GM12892 (cell line): Measurements from ENCODE around the gene XCR1.

Source experiments
- DNase-seq: peaks from one replicate; pipeline ENCODE4 v3.0.0; 2011; ENCODE audit not compliant: insufficient read length
- FAIRE-seq: peaks from 2 replicates; lab custom pipeline; 2011; peaks lifted over from hg19 to GRCh38; lab: Jason Lieb, UNC
- POLR2A ChIP-seq: IDR thresholded peaks from 2 replicates; pipeline ENCODE4 v1.6.1; 2011; ENCODE audit warnings: low read depth, low read length, control low read depth
- POLR2AphosphoS5 ChIP-seq: IDR thresholded peaks from 2 replicates; pipeline ENCODE4 v1.6.1; 2011; ENCODE audit warnings: low read depth, low read length, control low read depth
- TAF1 ChIP-seq: IDR thresholded peaks from 2 replicates; pipeline ENCODE4 v1.6.1; 2011; ENCODE audit warnings: low read depth, mild to moderate bottlenecking, control low read depth, low read length, borderline replicate concordance

XCR1 gene

GRCh38 chr3:45986303-45986982 is 40.8 kb downstream of the XCR1 start:
- FAIRE-seq, result no peak
- no peak for DNase-seq
- TF ChIP-seq POLR2AphosphoS5 (no peak), TAF1 (no peak), POLR2A (no peak)

DNA sequence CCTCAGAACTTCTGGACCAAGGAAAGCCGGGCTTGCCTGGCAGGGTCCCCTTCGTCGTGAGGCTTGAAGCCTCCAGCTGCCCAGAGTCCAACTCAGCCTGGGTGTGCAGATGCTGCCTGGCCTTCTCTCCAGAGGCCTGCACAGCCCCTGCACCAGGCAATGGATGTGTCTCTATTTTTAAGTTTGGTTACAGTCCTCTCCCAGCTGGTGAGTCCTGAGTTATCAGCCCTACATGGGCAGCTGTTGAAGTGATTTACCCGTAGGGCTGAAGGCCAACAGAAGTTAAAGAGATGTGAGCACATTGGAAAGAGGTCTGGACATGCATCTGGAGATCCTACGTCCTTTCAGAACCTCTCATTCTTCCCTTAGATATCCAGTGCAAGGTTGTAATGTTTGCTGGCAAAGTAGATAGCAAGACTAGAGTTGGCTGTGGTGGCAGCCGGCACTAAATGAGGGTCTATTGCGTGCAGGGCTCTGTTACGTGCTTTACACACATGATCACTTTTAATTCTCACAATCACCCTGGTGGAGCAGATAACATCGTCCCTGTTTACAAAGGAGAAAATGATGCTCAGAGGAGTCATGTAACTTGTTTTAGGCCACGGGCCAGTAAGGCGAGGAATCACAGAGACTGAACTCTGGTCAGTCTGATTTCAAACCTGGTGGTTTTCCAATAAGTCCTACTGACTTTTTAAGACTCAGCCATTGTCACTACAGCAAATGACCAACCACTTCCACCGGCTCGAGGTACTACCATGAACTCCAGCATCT is 41.6 kb downstream of the XCR1 start:
- FAIRE-seq (no peak), DNase-seq (no peak)
- TF ChIP-seq TAF1, result no peak
- TF ChIP-seq POLR2A, result no peak
- TF ChIP-seq POLR2AphosphoS5, result no peak

DNA sequence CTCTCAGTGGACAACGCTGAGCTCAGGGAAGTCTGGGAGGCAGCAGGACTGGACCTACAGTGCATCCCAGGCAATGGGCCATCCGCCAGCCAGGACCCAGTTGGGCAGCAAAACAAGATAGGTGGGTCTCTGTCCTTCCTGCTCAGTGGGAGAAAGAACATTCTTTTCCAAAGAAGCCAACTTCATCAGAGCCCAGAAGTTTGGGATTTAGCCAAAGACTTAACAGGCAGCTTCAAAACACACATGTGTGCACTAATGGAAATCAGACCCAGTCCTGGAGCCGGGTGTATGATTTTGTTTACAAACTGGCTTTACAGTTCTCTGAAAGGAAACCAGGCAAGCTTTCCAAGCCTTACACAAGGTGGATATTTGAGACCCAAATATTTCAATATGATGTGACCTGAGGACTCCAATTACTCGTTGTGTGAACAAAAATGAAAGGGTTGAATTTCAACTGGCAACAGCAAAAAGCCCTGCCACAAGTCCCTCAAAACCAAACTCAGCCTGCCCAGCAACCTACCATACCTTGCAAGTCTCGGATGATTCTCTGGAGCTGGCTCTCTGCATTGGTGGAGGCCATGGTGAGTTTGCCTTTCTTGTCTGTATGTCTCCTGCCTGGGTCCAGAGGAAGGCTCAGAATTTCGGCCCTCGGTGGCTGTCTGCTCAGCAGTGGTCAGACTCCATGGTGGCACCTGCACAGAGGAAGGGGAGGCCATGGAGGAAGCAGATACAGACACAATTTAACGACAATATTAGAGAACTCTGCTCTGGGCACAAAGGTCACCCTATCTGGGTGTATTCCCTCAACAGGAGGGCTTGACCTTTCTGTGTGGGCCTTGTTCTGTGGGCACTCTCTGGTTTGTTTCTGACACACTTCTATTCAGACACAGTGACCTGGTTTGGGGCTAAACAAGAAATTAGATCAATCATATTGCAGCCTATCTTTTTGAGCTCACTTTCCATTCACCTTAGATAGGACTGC is 42.7 kb downstream of the XCR1 start:
- no peak for TF ChIP-seq POLR2AphosphoS5
- TF ChIP-seq POLR2A, result no peak
- no peak for TF ChIP-seq TAF1
- FAIRE-seq, result no peak
- DNase-seq, result no peak

DNA sequence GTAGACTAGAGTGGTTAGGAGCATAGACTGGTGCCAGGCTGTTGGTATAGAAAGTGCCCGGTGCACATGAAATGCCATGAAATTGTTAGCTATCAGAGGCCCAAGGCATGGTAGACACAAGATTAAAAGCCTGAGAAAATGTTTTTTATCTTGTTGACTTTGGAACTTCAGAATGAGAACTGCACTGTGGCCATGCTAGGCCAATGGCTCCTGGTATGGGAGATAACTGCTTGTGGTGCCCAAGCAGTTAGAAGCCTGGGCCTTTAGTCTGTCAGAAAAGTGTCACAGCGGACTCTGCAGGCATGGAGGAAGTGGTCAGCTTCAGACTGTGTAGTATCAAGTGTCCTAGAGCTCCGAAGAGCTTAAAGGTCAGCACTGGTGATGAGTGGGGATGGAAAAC is 43.5 kb downstream of the XCR1 start:
- TF ChIP-seq POLR2A (no peak), POLR2AphosphoS5 (no peak), TAF1 (no peak)
- no peak for DNase-seq
- FAIRE-seq, result no peak

- TF ChIP-seq TAF1 (no peak), POLR2A (no peak), POLR2AphosphoS5 (no peak)
- FAIRE-seq, result no peak
- DNase-seq, result no peak
These were observed 45.8 kb downstream of the XCR1 start for GRCh38 chr3:45981346-45982074.

DNA sequence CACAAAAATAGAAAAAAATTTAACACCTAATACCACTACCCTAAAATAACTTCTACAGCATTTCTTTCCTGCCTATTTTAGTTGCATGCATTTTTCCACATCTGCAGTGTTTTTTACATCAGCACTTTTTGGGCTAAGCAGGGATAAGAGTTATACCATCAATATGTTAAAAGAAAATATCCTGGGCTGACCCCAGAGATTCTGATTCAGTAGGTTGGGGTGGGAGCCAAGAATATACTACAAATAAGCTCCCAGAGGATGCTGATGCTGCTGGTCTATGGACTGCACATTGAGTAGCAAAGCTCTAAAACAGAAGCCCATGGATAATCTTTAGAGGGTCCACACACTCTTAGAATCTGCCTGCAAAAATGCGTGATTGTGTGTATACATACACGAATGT is 46.5 kb downstream of the XCR1 start:
- TF ChIP-seq POLR2AphosphoS5 (no peak), POLR2A (no peak), TAF1 (no peak)

DNA sequence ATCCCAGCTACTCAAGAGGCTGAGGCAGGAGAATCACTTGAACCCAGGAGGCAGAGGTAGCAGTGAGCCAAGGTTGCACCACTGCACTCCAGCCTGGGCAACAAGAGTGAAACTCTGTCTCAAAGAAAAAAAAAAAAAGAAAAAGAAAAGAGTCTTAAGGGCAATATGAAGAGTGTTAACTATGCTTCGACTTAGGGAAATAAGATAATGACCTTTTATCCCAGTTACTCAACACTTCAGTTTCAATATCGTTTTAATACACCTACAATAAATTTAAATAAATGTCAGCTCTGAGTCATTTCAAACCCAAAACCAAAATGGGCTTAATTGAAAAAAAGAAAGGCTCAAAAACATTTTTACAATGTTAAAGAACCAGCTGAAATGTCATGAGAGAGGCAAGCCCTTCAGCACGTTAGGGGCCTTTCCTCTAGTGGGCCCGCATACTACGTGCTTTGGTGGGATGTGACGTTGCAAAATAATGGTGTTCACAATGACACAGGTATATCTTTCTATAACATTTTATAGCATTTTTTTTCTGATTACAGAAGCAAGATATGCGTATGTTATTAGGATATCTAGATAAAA is 47.0 kb downstream of the XCR1 start:
- no peak for FAIRE-seq

More for the DNA sequence above, 46.5 kb downstream of the XCR1 start:
- DNase-seq, result no peak
- no peak for FAIRE-seq

DNA sequence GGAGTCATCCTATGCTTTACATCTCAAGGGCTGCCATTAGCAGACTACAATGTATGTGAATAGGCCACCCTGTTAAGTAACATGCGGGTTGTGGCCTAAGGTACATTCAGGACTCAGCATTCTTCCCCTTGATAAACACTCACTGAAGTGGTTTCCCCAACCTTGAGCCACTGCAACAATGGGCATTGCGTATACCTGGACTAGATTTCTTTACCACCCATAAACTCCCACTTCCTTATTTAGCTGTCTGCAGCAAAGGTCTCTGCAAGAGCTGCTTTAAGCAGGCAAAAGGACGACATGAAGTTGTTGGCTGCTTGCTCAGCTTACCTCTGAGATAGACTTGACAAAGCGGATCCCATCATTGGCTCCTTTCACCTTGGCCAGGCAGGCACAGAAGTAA is 47.9 kb downstream of the XCR1 start:
- DNase-seq (no peak), FAIRE-seq (peak; percentile 90)
- TF ChIP-seq POLR2A, result no peak

More for the DNA sequence above, 47.0 kb downstream of the XCR1 start:
- no peak for DNase-seq
- TF ChIP-seq TAF1, result no peak
- TF ChIP-seq POLR2AphosphoS5, result no peak
- TF ChIP-seq POLR2A, result no peak

DNA sequence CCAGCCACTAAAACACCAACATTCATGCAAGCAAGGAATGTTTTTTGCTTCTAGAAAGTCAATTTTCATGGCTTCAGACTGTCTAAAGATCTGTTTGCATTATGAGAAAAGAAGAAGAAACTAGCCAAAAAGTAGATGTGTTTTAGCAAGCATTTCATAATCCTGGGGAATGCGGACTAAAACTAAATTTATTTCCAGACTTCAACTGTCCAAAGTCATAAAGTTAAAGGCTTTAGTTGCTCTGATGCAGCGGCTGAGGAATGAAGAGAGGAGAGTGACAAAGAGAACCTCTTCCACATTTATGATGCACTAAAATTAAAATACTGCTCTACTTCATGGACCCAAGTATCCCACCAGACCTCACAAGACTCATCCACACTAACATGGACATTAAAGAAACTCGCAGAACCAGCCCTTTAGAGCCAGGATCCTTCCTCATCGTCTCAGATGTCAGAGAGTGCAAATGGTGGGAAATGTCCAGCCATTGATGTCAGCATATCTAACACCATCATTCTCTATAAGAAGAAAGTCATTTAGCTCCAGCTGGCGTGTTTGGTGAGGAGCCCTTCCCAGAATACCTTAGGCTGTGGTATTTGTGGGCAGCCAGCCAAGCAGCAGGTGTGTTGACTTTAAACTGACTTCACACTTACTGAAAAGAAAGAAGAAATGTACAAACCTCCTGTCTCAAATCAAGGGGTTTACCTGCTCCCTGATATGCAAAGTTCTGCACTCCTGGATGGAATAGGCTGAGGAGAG is 49.1 kb downstream of the XCR1 start:
- TF ChIP-seq POLR2AphosphoS5 (no peak), POLR2A (no peak), TAF1 (no peak)
- FAIRE-seq, result no peak

More for the DNA sequence above, 49.1 kb downstream of the XCR1 start:
- DNase-seq, result no peak
